GM18951 (cell line): ENCODE data around the gene LILRB4.
"Not testable (repeated sequence)": the region's sequence is repeated elsewhere in the genome, so short reads cannot be mapped to it uniquely, and the experiment has no call there.

Experiments used
- POLR2A ChIP-seq: IDR thresholded peaks from 4 replicates; pipeline ENCODE4 v1.6.1; 2011; ENCODE audit warnings: mild to moderate bottlenecking; ENCODE audit not compliant: insufficient read length, insufficient read depth; ENCODE audit errors: extremely low read depth
- in situ Hi-C: fragments of 300-500 bp; cut with MboI; formaldehyde crosslinking; loops from one replicate; pipeline ENCODE4 v1.12.0; 2022; ENCODE audit warnings: low sequenced_read_pairs, mixed read lengths, inconsistent platforms; ENCODE audit not compliant: unreplicated experiment

Gene LILRB4

DNA sequence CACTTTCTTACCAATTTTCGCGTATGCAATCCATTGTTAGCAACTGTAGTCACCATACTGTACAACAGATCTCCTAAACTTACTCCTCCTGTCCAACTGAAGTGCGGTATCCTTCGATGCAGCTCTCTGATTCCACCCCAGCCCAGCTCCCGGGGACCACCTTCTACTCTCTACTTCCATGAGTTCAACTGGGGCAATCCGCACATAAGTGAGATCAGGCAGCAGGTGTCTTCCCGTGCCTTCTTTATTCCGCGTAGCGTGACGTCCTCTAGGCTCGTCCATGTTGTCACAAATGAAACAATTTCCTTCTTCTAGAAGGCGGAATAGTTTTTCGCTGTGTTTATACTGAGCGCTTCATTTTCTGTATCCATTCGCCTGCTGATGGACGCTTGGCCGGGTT lies 24.1 kb upstream of the LILRB4 start:
- in situ Hi-C loops, result no loop called here
- TF ChIP-seq POLR2A, result no peak

DNA sequence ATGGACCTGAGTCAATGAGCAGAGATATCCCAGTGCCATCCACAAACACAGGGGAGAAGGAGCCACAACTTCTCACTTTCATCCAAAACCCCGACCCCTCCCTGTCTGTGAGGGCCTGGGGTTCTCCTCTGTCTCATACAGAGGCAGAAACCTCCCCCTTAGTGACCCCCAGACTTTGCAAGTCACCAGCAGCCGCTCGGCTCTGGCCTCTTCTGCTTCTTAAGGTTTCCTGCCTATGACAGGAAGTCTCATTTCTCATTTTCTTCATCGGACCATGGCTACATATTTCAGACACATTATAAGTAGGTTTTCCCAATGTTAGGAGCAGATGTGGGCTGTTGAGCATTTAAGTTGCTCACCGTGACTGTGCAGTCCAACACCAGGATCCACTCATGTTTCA lies 19.8 kb upstream of the LILRB4 start:
- in situ Hi-C loops, result not testable (repeated sequence)

DNA sequence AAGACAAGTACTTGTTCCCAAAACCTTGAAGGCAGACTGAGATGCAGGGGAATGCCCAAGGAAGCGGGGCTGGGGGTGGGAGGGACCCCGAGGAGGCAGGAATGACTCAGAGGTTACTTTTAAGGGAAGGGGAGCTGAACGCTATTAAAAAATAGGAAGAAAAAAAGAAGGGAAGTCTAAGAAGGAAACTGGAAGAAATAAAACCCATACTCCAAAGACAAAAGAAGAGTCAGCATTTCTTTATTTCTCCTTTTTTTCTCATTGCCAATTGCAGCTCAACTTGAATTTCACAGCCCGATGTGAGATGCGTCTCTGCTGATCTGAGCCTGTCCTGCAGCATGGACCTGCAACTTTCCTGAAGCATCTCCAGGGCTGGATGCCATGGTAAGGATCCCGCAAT lies 19.2 kb upstream of the LILRB4 start:
- in situ Hi-C loops, result not testable (repeated sequence)

DNA sequence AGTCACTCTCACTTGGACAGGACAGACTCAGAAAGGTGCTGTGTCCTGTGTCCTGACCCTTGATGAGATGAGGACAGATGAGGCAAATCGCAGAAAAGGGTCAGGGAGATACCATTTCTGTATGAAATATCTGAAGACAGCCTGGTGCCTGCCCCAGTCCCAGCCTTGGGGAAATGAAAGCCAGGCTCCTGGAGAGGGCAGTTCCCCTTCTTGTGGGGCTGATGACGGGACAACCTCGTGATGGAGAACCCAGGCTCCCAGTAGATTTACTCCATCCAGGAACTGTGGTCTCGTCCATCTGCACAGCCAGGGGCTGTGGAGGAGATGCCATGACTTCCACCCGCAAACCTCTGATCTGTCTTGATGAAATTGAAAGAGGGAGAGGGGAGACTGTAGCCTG lies 18.7 kb upstream of the LILRB4 start:
- in situ Hi-C loops, result no loop called here
- TF ChIP-seq POLR2A, result no peak

DNA sequence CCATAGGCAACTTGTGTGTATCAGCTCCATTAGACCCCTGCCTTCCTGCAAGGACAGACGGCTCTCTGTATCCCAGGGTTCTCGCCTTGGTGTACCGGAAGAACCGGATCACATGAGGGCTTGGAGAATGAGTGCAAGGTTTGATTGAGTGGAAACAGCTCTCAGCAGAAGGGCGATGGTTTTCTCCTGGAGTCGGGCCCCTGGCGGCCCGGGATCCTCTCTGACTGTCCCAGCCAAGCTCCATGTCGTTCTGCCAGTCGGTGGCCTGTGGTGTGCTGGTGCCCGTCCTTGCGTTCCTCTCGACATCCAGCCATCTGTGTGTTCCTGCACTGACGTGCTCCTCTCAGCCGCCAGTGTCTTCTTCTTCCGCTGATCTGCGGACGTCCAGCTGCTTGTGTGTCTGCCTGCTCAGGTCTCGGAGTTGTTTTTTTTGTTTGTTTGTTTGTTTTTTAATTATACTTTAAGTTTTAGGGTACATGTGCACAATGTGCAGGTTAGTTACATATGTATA lies 16.4 kb upstream of the LILRB4 start:
- in situ Hi-C loops, result no loop called here
- no peak for TF ChIP-seq POLR2A

DNA sequence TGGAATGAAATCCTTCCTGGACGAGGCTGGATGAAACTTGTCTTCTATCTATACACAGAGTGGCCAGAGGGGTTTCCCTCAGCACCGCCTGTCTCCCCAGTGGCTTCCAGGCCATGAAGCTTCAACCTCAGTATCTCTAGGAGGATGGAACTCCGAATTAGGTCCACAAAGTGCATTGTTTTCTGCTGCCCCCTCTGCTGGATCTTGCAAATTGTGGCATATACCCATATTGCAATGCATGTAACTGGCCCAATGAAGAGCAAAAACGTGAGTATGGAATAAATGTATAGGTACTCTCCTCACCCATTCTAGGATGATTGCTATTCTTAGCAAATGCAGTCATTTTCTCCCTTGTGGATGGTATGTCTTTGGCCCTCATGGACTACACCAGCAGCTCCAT lies 14.7 kb upstream of the LILRB4 start:
- TF ChIP-seq POLR2A, result no peak
- in situ Hi-C loops, result no loop called here

DNA sequence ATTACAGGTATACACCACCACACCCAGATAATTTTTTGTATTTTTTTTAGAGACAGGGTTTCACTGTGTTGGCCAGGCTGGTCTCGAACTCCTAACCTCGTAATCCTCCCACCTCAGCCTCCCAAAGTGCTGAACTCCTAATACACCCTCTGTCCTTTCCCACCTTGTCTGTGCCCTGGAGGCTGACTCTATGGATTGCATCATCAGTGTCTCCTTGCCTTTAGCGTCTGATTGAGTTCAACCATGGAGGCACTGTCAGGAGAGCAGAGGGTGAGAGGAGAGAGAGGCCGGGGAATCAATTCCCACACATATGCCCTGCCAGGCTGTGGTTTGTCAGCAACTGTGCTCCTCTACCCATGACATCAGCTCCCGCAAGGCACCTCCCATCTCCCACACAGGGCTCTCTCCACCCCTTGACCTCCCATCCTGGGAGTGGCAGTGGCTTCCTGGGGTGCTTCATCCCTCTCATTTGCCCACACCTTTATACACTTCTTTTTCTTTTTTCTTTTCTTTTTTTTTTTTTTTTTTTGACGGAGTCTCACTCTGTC lies 12.6 kb upstream of the LILRB4 start:
- in situ Hi-C loops, result no loop called here

DNA sequence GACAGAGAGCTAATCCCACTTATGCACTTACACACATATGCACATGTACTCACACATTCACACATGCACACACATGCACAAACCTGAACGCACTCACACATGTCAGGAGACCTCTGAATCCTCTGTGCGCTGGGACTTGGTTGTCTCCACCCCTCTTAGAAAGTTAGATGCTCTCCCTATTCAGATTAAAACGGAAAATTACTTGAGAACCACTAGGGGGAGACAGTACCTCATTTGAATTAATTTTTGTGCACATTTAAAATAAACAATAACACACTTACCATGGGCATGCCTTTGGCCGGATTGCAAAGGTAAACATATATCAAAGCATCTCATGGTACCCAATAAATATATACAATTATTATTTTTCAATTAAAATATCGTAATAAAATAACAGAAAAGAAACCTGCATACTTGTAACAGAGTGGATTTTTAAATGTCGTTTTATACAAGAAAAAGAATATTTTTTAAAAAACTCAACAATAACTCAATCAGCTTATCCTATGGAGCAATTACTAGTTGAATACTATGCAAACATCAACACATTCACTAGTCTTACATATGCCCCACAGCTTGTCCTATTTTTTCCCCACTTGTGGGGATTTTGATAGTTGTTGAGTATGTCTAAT lies 9.5 kb upstream of the LILRB4 start:
- in situ Hi-C loops, result no loop called here
- TF ChIP-seq POLR2A, result no peak

More for the DNA sequence above, 12.6 kb upstream of the LILRB4 start:
- TF ChIP-seq POLR2A, result no peak

DNA sequence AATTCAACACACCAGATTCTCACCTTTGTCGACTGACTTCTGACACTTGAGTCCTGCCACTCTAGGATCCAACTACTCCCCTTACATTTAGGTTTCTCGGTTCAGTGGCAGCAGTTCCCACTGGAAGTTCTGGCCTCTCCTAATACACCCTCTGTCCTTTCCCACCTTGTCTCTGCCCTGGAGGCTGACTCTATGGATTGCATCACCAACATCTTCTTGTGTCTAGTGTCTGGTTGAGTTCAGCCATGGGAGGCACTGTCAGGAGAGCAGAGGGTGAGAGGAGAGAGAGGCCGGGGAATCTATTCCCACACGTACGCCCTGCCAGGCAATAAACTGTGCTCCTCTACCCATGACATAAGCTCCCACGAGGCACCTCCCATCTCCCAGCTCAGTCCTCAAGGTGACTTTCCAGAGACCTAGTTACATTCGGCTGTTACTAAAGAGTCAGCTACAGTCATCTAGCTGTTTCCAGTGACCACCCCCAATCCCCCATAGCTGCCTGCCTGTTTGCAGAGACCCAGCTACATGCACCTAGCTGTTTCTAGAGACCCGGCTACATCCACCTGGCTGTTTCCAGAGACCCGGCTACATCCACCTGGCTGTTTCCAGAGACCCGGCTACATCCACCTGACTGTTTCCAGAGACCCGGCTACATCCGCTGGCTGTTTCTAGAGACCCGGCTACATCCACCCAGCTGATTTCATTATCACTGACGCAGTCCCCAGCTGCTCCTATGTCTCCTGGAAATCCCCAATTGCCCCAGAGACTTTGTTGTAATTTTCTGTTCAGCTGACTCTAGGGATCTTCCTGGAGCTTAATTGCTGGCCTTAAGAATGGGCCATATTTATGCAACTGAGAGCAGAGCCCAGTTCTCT lies 8.1 kb upstream of the LILRB4 start:
- no peak for TF ChIP-seq POLR2A
- in situ Hi-C loops, result no loop called here

DNA sequence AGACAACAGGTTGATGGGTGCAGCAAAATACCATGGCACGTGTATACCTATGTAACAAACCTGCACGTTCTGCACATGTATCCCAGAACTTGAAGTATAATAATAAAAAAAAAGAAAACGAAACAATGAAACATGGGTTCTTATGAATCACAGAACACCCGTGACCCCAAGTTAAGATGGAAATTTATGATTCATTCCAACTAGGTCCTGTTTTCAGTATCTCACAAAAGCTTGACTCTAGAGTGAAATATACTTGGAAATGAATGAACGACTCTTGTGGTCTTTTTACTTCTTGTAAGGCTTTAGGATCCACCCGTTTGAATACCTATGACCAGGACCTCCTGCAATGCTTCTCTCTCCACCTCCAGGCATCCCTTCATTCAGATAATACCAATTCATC lies 3.5 kb upstream of the LILRB4 start:
- no peak for TF ChIP-seq POLR2A
- in situ Hi-C loops, result no loop called here

DNA sequence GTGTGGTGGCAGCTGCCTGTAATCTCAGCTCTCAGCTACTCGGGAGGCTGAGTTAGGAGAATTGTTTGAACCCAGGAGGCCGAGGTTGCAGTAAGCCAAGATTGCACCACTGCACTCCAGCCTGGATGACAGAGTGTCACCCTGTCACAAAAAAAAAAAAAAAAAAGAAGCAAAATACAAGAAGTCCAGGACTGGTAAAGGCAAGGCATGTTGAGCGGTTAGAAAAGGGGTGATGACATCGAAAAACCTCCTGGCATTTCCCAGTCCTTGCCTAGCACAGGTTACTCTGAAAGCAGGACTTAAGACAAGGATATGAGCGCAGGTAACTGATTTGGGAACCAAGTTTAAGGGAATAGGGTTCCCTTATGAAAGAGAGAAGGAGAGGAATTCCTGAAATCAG lies 2.5 kb upstream of the LILRB4 start:
- in situ Hi-C loops, result no loop called here
- no peak for TF ChIP-seq POLR2A

DNA sequence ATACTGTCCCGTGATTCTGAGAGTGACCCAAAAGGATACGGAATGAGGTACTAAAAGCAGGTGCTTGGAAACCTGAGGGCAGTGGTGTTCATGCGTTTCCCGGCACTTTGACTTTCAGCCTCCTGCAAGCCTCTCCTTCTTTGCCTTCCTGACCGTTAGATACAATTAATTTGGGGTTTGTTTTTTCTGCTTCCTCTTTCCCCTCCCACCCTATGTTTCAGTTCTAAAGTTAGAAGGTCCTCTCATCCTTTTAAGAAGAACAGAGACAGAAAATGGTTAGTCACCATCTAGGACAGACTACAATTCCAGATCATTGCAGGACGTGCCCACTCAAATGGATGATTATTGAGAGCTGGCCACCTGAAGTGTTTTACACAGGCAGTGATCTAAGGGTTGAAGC lies 1.8 kb upstream of the LILRB4 start:
- TF ChIP-seq POLR2A, result no peak
- in situ Hi-C loops, result no loop called here

DNA sequence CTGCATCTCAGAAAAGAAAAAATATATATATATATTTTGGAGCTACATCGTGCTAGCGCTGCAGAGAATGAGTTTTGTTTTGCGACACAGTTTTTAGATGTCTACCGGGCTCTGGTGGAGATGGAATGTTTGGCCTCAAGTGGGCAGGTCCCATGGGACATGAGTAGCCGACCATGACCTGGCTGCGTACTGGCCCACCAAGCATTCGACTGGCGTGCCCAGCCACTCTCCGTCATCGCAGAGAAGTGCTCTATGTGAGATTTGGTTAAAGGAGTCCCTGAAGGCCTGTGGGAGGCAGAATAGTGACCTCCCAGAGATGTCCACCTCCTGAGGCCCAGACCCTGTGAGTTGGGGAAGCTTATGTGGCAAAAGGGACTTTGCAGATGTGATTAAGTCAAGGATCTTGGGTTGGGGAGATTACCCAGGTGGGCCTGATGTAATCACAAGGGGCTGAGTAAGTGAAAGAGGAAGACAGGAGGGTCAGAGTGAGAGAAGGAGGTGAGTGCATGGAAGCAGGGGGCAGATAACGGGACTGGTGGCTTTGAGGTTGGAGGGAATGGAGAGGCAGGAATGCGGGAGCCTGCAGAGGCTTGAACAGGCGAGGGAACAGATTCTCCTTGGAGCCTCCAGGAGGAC lies 821 bp upstream of the LILRB4 start:
- TF ChIP-seq POLR2A, result no peak
- in situ Hi-C loops, result no loop called here

DNA sequence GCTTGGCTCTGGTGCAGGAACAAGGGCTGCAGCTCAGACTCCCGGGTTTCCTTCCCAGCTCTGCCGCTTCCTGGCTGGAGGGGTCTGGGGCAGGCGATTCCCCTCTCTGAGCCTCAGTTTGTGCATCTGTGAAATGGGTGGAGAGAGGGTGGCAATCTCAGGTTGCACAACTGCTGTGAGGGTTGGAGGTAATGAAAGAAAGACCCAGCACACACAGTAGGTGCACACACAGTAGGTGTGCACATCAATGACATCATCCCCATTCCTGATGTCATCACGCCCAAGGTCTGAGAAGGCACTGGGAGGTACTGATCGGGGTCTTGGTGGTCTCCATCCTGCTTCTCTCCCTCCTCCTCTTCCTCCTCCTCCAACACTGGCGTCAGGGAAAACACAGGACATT lies 2.7 kb downstream of the LILRB4 start:
- in situ Hi-C loops, result no loop called here

DNA sequence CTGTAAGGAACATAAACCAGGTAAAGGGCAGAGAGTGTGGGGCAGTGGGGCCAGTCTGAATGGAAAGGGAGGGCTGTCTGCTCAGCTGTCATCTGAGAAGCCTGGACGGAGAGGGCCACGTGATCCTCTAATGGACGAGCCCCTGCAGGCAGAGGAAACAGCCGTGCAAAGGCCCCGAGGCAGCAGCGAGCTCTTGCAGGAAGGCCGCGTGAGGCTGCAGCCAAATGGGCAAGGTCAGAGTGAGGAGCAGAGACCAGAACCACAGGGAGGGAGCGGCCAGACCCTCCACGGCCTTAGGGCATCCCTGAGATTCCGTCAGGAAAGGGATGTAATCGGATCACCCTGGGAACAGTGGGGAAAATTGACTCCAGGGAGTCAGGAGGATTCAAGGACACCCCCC lies 4.4 kb downstream of the LILRB4 start:
- in situ Hi-C loops, result no loop called here

More for the DNA sequence above, 2.7 kb downstream of the LILRB4 start:
- no peak for TF ChIP-seq POLR2A

More for the DNA sequence above, 4.4 kb downstream of the LILRB4 start:
- no peak for TF ChIP-seq POLR2A
